Measurements from ENCODE around the gene GIPC3.
A peak's percentile ranks its signal among the peaks of the same experiment; 100 is the strongest.

GIPC3 gene

GRCh38 chr19:3537438-3538240 is 47.6 kb upstream of the GIPC3 start:
- no peak overlapping the region for H3K27ac Mint-ChIP-seq
- TF ChIP-seq, protein P1, sequence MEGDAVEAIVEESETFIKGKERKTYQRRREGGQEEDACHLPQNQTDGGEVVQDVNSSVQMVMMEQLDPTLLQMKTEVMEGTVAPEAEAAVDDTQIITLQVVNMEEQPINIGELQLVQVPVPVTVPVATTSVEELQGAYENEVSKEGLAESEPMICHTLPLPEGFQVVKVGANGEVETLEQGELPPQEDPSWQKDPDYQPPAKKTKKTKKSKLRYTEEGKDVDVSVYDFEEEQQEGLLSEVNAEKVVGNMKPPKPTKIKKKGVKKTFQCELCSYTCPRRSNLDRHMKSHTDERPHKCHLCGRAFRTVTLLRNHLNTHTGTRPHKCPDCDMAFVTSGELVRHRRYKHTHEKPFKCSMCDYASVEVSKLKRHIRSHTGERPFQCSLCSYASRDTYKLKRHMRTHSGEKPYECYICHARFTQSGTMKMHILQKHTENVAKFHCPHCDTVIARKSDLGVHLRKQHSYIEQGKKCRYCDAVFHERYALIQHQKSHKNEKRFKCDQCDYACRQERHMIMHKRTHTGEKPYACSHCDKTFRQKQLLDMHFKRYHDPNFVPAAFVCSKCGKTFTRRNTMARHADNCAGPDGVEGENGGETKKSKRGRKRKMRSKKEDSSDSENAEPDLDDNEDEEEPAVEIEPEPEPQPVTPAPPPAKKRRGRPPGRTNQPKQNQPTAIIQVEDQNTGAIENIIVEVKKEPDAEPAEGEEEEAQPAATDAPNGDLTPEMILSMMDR (IDR thresholded peaks at IDR 0.05; ENCODE audit: unreplicated experiment in 3 of 3): no peak
- no peaks in the 10 kb centered on the region for H3K4me1 Mint-ChIP-seq
- no peaks in the 10 kb centered on the region for H3K9me3 Mint-ChIP-seq
- no peaks in the 10 kb centered on the region for H3K27me3 Mint-ChIP-seq (ENCODE audit: low read depth)
- peaks cover 16% of the 10 kb centered on the region for H3K36me3 Mint-ChIP-seq (ENCODE audit: low read depth)
- no peak overlapping the region for H3K4me3 Mint-ChIP-seq

GRCh38 chr19:3538258-3538929 is 46.9 kb upstream of the GIPC3 start:
- Mint-ChIP-seq H3K36me3 (ENCODE audit: low read depth) (peaks cover 13% of the 10 kb centered on the region), H3K9me3 (no peaks in the 10 kb centered on the region), H3K4me1 (no peaks in the 10 kb centered on the region), H3K4me3 (no peak overlapping the region), H3K27me3 (ENCODE audit: low read depth) (no peaks in the 10 kb centered on the region), H3K27ac (peak overlapping the region in 1 of 3 experiments; percentile 63)
- TF ChIP-seq, protein P1 (IDR thresholded peaks at IDR 0.05; ENCODE audit: unreplicated experiment in 3 of 3): no peak

- H3K4me1 Mint-ChIP-seq: no peaks in the 10 kb centered on the region
- no peaks in the 10 kb centered on the region for H3K9me3 Mint-ChIP-seq
These were observed 46.1 kb upstream of the GIPC3 start, which contains the start of gene TEKTIP1 for GRCh38 chr19:3538965-3539755. Gene TEKTIP1, plus strand, starts transcription at chr19:3539174. Its CDS starts 4 bp downstream, at chr19:3539178.

DNA sequence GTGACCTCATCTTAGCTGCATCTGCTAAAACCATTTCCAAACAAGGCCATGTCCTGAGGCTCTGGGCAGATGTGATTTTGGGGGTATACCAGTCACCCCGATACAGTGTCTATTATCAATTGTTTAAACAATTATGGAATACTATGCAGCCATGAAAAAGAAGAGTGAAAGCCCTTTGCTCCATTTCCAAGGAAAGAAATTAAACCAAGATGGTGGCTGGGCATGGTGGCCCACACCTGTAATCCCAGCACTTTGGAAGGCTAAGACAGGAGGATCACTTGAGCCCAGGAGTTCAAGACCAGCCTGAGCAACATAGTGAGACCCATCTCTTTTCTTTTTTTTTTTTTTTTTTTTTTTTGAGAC is 45.5 kb upstream of the GIPC3 start:
- Mint-ChIP-seq H3K36me3 (ENCODE audit: low read depth) (peaks cover 4% of the 10 kb centered on the region), H3K9me3 (no peaks in the 10 kb centered on the region), H3K4me1 (no peaks in the 10 kb centered on the region), H3K4me3 (no peak overlapping the region), H3K27me3 (ENCODE audit: low read depth) (no peaks in the 10 kb centered on the region), H3K27ac (no peak overlapping the region)
- TF ChIP-seq, protein P1 (IDR thresholded peaks at IDR 0.05; ENCODE audit: unreplicated experiment in 3 of 3): no peak

More at GRCh38 chr19:3538965-3539755, 46.1 kb upstream of the GIPC3 start, which contains the start of gene TEKTIP1:
- H3K36me3 Mint-ChIP-seq (ENCODE audit: low read depth): peaks cover 10% of the 10 kb centered on the region
- TF ChIP-seq, protein P1 (IDR thresholded peaks at IDR 0.05; ENCODE audit: unreplicated experiment in 3 of 3): no peak
- H3K4me3 Mint-ChIP-seq: no peak within 1 kb of the TSS
- H3K27me3 Mint-ChIP-seq (ENCODE audit: low read depth): no peaks in the 10 kb centered on the region
- H3K27ac Mint-ChIP-seq: peak within 1 kb of the TSS in 1 of 3 experiments; percentile 63

DNA sequence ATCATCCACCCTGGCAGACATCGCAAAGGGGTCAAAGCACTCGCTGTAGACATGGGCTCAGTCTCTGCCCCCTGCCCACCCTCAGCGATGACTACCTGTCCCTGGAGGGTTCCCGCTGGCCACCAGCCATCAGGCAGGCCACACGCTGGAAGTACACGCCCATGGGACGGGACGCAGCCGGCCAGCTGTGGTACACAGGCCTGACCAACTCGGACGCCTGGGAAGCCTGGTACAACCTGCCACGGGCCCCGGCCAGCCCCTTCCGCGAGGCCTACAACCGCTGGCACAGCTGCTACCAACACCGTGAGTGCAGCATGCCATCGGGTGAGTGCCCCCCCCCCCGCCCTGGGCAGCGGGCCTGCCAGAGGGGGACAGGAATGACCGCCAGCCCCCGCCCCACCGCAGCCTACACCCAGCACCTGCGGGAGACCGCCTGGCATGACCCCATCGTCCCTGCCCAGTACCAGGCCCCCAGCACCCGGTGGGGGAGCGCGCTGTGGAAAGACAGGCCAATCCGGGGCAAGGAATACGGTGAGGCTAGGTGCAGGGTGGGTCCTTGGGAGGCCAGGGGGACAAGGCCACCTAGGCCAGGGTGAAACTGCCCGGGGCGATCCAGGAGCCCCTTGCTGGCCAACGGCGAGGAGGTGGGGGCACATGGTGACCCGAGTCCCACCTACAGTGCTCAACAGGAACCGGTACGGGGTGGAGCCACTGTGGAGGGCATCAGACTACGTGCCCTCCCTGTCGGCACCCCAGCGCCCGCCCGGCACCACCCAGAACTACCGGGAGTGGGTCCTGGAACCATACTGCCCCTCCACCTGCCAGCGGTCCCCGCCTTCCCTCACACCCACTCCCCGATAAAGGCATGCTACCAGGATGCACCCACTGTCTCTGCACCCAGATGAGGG is 41.9 kb upstream of the GIPC3 start:
- Mint-ChIP-seq H3K27me3 (ENCODE audit: low read depth) (no peaks in the 10 kb centered on the region), H3K27ac (no peak overlapping the region), H3K36me3 (ENCODE audit: low read depth) (peaks cover 5% of the 10 kb centered on the region), H3K4me3 (no peak overlapping the region), H3K4me1 (no peaks in the 10 kb centered on the region), H3K9me3 (no peaks in the 10 kb centered on the region)
- TF ChIP-seq, protein P1 (IDR thresholded peaks at IDR 0.05; ENCODE audit: unreplicated experiment in 3 of 3): no peak

All from nephron (organoid).